Gastroesophageal sphincter (tissue), 3 donors: ENCODE measurements around the gene RB1.

ENCODE experiments used
- CTCF ChIP-seq, 4 experiments: fragments of 200-600 bp in 2 of 4; fragments of 450-650 bp in 2 of 4; sonication (generic) in 1 of 4; IDR thresholded peaks; one replicate each; pipeline ENCODE4 v1.5.1; 2017 to 2019; ENCODE audit warnings: antibody characterized with exemption in 4 of 4, mild to moderate bottlenecking in 2 of 4, moderate library complexity in 2 of 4
- EP300 ChIP-seq: sonication (generic); formaldehyde crosslinking; IDR thresholded peaks from one replicate; pipeline ENCODE4 v1.6.1; 2017; ENCODE audit warnings: antibody characterized with exemption, mild to moderate bottlenecking
- POLR2A ChIP-seq, 2 donors: fragments of 450-650 bp; IDR thresholded peaks; one replicate each; pipeline ENCODE4 v1.6.1; 2017; ENCODE audit warnings: antibody characterized with exemption in 2 of 2, mild to moderate bottlenecking in 2 of 2, moderate library complexity in 1 of 2

GRCh38 chr13:48264058-48264457 lies 39.5 kb upstream of the RB1 start:
- TF ChIP-seq POLR2A (IDR thresholded peaks at IDR 0.05) = no peak
- no peak for TF ChIP-seq CTCF (IDR thresholded peaks at IDR 0.05)
- no peak for TF ChIP-seq EP300
